Activated naive CD4-positive, alpha-beta T cell treated with anti-CD3 and anti-CD28 coated beads, Interleukin-2, amount 50 U/mL, for 16 hours (primary cell): ENCODE data around the gene HEY2.
A peak's percentile ranks its signal among the peaks of the same experiment; 100 is the strongest.
"Not testable (repeated sequence)": the region's sequence is repeated elsewhere in the genome, so short reads cannot be mapped to it uniquely, and the experiment has no call there.

Experiments used
- DNase-seq: peaks from one replicate; pipeline ENCODE4 v3.0.0-alpha.2; 2020

The HEY2 gene

GRCh38 chr6:125749173-125749864, at the start of gene HEY2:
HEY2 (plus strand) TSS chr6:125749632; CDS start chr6:125749777, 145 bp downstream.
- peak; percentile 82 for DNase-seq

GRCh38 chr6:125700581-125701353, 48.7 kb upstream of the HEY2 start:
- DNase-seq, result no peak

GRCh38 chr6:125701354-125701668, 48.1 kb upstream of the HEY2 start:
- DNase-seq, result no peak

- DNase-seq, result not testable (repeated sequence)
Measured at GRCh38 chr6:125703882-125704281, 45.5 kb upstream of the HEY2 start.

- no peak for DNase-seq
Measured at GRCh38 chr6:125707615-125708243, 41.7 kb upstream of the HEY2 start.

GRCh38 chr6:125711013-125711675, 38.3 kb upstream of the HEY2 start:
- DNase-seq, result no peak

- no peak for DNase-seq
Measured at GRCh38 chr6:125714441-125715090, 34.9 kb upstream of the HEY2 start.

- no peak for DNase-seq
Measured at GRCh38 chr6:125717120-125717731, 32.2 kb upstream of the HEY2 start.

GRCh38 chr6:125718109-125718508, 31.3 kb upstream of the HEY2 start:
- no peak for DNase-seq

GRCh38 chr6:125722886-125723285, 26.5 kb upstream of the HEY2 start:
- DNase-seq, result no peak

GRCh38 chr6:125727216-125727615, 22.2 kb upstream of the HEY2 start:
- DNase-seq, result no peak

GRCh38 chr6:125728739-125729138, 20.7 kb upstream of the HEY2 start:
- no peak for DNase-seq

- no peak for DNase-seq
Measured at GRCh38 chr6:125729983-125730382, 19.4 kb upstream of the HEY2 start.

- no peak for DNase-seq
Measured at GRCh38 chr6:125732398-125732797, 17.0 kb upstream of the HEY2 start.

GRCh38 chr6:125733516-125734300, 15.7 kb upstream of the HEY2 start:
- no peak for DNase-seq

GRCh38 chr6:125738276-125738675, 11.2 kb upstream of the HEY2 start:
- DNase-seq, result no peak

GRCh38 chr6:125739364-125739763, 10.1 kb upstream of the HEY2 start:
- no peak for DNase-seq

- no peak for DNase-seq
Measured at GRCh38 chr6:125741336-125741735, 8.1 kb upstream of the HEY2 start.

- no peak for DNase-seq
Measured at GRCh38 chr6:125742024-125742423, 7.4 kb upstream of the HEY2 start.

- DNase-seq, result no peak
Measured at GRCh38 chr6:125742464-125743120, 6.8 kb upstream of the HEY2 start.

- DNase-seq, result no peak
Measured at GRCh38 chr6:125743604-125744003, 5.8 kb upstream of the HEY2 start.
